ENCODE measurements around the gene GPR65. TPM values are rescaled to one million over a fixed set of nuclear protein-coding genes. Genes with fewer than 3 reads are reported as not detected.

The GPR65 gene
- total RNA-seq, 4 donors from 2014 or later = 0.44 to 1.3 (median 0.70) TPM

GRCh38 chr14:88009486-88009885 is 4.6 kb downstream of the GPR65 start:
- TF ChIP-seq CTCF (IDR thresholded peaks at IDR 0.05) = no peak
- TF ChIP-seq POLR2A (IDR thresholded peaks at IDR 0.05) = no peak
- no peak for DNase-seq
- H3K27ac ChIP-seq = no peak overlapping the region
- H3K9me3 ChIP-seq = no peaks in the 10 kb centered on the region
- no peaks in the 10 kb centered on the region for H3K27me3 ChIP-seq
- WGBS, 2 donors = 78 to 86% methylated on average over 1 of the region's 1 CpG
- intact Hi-C loops (cut with DNase I) = no loop called here
- H3K4me3 ChIP-seq (replicated peaks in 1 of 3) = no peak overlapping the region
- H3K4me1 ChIP-seq = no peaks in the 10 kb centered on the region
- H3K36me3 ChIP-seq = no peaks in the 10 kb centered on the region

- H3K4me3 ChIP-seq (replicated peaks in 1 of 3) = no peak overlapping the region
- TF ChIP-seq CTCF (IDR thresholded peaks at IDR 0.05) (no peak), POLR2A (IDR thresholded peaks at IDR 0.05) (no peak)
- H3K9me3 ChIP-seq = no peaks in the 10 kb centered on the region
- no peaks in the 10 kb centered on the region for H3K27me3 ChIP-seq
- intact Hi-C loops (cut with DNase I) = no loop called here
- H3K4me1 ChIP-seq = no peaks in the 10 kb centered on the region
- H3K27ac ChIP-seq = no peak overlapping the region
- no peaks in the 10 kb centered on the region for H3K36me3 ChIP-seq
- no peak for DNase-seq
- 73 to 77% methylated on average over 2 of the region's 2 CpGs for WGBS, 2 donors
Measured at GRCh38 chr14:88010331-88010730, 5.4 kb downstream of the GPR65 start.

GRCh38 chr14:88012495-88012894 is 7.6 kb downstream of the GPR65 start:
- 80 to 83% methylated on average over 5 of the region's 5 CpGs for WGBS, 2 donors
- H3K27me3 ChIP-seq = no peaks in the 10 kb centered on the region
- TF ChIP-seq POLR2A (IDR thresholded peaks at IDR 0.05) (no peak), CTCF (IDR thresholded peaks at IDR 0.05) (no peak)
- no peak overlapping the region for H3K27ac ChIP-seq
- no peaks in the 10 kb centered on the region for H3K9me3 ChIP-seq
- H3K4me3 ChIP-seq (replicated peaks in 1 of 3) = no peak overlapping the region
- intact Hi-C loops (cut with DNase I) = no loop called here
- H3K36me3 ChIP-seq = no peaks in the 10 kb centered on the region
- no peaks in the 10 kb centered on the region for H3K4me1 ChIP-seq
- DNase-seq = no peak

GRCh38 chr14:88013750-88014349 is 8.9 kb downstream of the GPR65 start:
- intact Hi-C loops (cut with DNase I) = no loop called here
- Histone ChIP-seq H3K4me1 (no peaks in the 10 kb centered on the region), H3K4me3 (replicated peaks in 1 of 3) (no peak overlapping the region), H3K27me3 (no peaks in the 10 kb centered on the region), H3K36me3 (no peaks in the 10 kb centered on the region), H3K27ac (no peak overlapping the region), H3K9me3 (no peaks in the 10 kb centered on the region)
- TF ChIP-seq CTCF (IDR thresholded peaks at IDR 0.05) (peak; percentile 68 to 95 (median 78)), POLR2A (IDR thresholded peaks at IDR 0.05) (no peak)
- DNase-seq = peak; percentile 61 to 66
- WGBS, 2 donors = 7 to 8% methylated on average over 7 of the region's 7 CpGs

- no peaks in the 10 kb centered on the region for H3K9me3 ChIP-seq
- intact Hi-C loops (cut with DNase I) = no loop called here
- H3K27me3 ChIP-seq = no peaks in the 10 kb centered on the region
- 100% methylated on average over 2 of the region's 2 CpGs for WGBS, 2 donors
- no peak overlapping the region for H3K4me3 ChIP-seq (replicated peaks in 1 of 3)
- DNase-seq = no peak
- H3K27ac ChIP-seq = no peak overlapping the region
- TF ChIP-seq CTCF (IDR thresholded peaks at IDR 0.05) (no peak), POLR2A (IDR thresholded peaks at IDR 0.05) (no peak)
- no peaks in the 10 kb centered on the region for H3K36me3 ChIP-seq
- no peaks in the 10 kb centered on the region for H3K4me1 ChIP-seq
Measured at GRCh38 chr14:88016768-88017167, 11.8 kb downstream of the GPR65 start.

Data from thyroid gland (tissue), 4 donors.